HFFc6 (cell line): ENCODE measurements around the gene PRDX6. TPM values are rescaled to one million over a fixed set of nuclear protein-coding genes. Genes with fewer than 3 reads are reported as not detected.
A peak's percentile ranks its signal among the peaks of the same experiment; 100 is the strongest.
"Not testable (repeated sequence)": the region's sequence is repeated elsewhere in the genome, so short reads cannot be mapped to it uniquely, and the experiment has no call there.

Experiments
- DNase-seq: peaks from one replicate; pipeline ENCODE4 v3.0.0-alpha.2; 2018
- H3K27ac Mint-ChIP-seq: 2 replicates; pipeline ENCODE4 v1.8.0; 2020; ENCODE audit warnings: mild to moderate bottlenecking, mixed read lengths
- H3K27me3 Mint-ChIP-seq: 2 replicates; pipeline ENCODE4 v1.8.0; 2021; ENCODE audit warnings: mild to moderate bottlenecking, moderate library complexity, mixed read lengths; ENCODE audit not compliant: insufficient read depth
- H3K36me3 Mint-ChIP-seq: 2 replicates; pipeline ENCODE4 v1.8.0; 2021; ENCODE audit warnings: low read depth, mixed read lengths
- H3K4me1 Mint-ChIP-seq: 2 replicates; pipeline ENCODE4 v1.8.0; 2020; ENCODE audit warnings: low read depth, mixed read lengths
- H3K4me3 Mint-ChIP-seq: 2 replicates; pipeline ENCODE4 v1.8.0; 2020; ENCODE audit warnings: mild to moderate bottlenecking, moderate library complexity, mixed read lengths
- H3K9me3 Mint-ChIP-seq: 2 replicates; pipeline ENCODE4 v1.8.0; 2020; ENCODE audit warnings: mild to moderate bottlenecking, mixed read lengths
- total RNA-seq, 6 experiments: library from RNA; stranded (reverse); fragmentation: NEBNext Ultra II Directional; extraction: Animal tissue kit (Norgen Biotek cat#: 25700); gene quantifications; 2 replicates in 1 of 6; 3 replicates in 5 of 6; pipeline ENCODE4 v1.2.3, GENCODE V29; 2021
- TF ChIP-seq, protein P1 (sequence below): fragments of 200-600 bp; sonication (generic); IDR thresholded peaks from 2 replicates; pipeline ENCODE4 v1.5.0; 2021; ENCODE audit warnings: antibody characterized with exemption, mild to moderate bottlenecking

Gene PRDX6
- total RNA-seq, 6 experiments from 2014 or later = 527 to 1,396 (median 553) TPM

DNA sequence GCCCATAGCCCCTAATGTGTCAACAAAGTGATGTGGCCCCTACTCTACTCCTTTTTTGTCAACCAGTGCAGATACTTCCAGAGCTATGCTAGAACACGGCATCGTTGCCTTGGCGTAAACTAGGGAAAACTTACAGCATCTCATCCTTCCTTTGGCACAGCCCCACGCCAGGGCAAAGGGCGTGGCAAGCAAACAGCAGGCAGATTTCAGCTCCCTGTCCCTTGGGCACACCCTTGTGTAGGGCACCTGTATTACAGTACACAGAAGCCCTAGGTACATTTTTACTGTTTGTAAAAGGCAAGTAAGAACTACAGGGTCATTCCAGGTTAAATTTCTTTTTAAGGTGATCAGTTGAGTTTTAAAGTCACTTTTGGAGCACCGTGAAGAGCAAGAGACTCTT lies 29.3 kb downstream of the PRDX6 start:
- peaks cover 3% of the 10 kb centered on the region; the same call in 1 of the 2 replicates for H3K27me3 Mint-ChIP-seq
- no peaks in the 10 kb centered on the region for H3K36me3 Mint-ChIP-seq
- peak overlapping the region; percentile 84 for H3K27ac Mint-ChIP-seq
- peaks cover 35% of the 10 kb centered on the region for H3K4me1 Mint-ChIP-seq
- no peak for DNase-seq
- TF ChIP-seq, protein P1, sequence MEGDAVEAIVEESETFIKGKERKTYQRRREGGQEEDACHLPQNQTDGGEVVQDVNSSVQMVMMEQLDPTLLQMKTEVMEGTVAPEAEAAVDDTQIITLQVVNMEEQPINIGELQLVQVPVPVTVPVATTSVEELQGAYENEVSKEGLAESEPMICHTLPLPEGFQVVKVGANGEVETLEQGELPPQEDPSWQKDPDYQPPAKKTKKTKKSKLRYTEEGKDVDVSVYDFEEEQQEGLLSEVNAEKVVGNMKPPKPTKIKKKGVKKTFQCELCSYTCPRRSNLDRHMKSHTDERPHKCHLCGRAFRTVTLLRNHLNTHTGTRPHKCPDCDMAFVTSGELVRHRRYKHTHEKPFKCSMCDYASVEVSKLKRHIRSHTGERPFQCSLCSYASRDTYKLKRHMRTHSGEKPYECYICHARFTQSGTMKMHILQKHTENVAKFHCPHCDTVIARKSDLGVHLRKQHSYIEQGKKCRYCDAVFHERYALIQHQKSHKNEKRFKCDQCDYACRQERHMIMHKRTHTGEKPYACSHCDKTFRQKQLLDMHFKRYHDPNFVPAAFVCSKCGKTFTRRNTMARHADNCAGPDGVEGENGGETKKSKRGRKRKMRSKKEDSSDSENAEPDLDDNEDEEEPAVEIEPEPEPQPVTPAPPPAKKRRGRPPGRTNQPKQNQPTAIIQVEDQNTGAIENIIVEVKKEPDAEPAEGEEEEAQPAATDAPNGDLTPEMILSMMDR = peak; percentile 48
- no peaks in the 10 kb centered on the region for H3K9me3 Mint-ChIP-seq
- H3K4me3 Mint-ChIP-seq = no peak overlapping the region

DNA sequence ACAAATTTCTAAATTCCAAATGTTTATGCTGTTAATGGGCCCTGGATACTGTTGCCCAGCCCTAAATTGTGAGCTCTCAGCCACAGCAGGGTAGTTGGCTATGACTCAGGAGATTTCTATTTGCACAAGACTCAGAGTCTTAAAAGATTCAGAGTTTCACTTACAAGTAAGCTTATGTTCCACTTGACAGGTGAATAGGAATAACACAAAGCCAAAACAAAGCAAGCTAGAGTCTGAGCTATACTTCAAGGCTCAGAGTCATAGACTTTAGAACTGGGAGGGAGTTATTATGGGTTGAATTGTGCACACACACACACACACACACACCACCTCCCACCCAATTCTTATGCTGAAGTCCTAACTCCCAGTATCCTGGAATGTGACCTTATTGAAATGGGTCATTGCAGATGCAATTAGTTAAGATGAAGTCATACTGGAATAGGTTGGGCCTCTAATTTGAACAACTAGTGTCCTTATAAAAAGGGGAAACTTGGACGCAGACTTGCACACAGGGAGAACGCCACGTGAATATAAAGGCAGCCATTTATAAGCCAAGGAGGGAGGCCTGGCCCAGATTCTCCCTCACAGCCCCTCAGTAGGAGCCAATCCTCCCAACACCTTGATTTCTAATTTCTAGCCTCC lies 30.2 kb downstream of the PRDX6 start:
- Mint-ChIP-seq H3K36me3 (no peaks in the 10 kb centered on the region), H3K27ac (peak overlapping the region; percentile 84), H3K9me3 (no peaks in the 10 kb centered on the region), H3K4me3 (peak overlapping the region; percentile 65), H3K27me3 (peaks cover 3% of the 10 kb centered on the region; the same call in 1 of the 2 replicates), H3K4me1 (peaks cover 35% of the 10 kb centered on the region)
- peak; percentile 85 for DNase-seq
- TF ChIP-seq, protein P1 = no peak

DNA sequence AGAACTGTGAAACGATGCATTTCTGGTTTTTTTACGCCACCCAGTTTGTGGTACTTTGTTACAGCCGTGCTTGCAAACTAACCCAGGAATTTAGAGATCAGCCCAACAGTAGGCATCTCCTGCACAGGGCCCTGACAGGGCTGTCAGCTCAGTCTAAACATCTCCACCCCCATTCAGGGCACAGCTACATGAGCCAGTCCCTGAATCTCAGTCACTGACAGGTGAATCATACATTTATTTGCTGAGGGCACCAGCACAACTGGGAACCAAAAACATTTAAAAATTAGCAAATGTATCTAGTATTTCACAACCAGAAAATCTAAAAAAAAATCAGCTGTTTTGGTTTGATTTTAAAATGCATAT lies 30.7 kb downstream of the PRDX6 start:
- Mint-ChIP-seq H3K36me3 (no peaks in the 10 kb centered on the region), H3K27ac (peak overlapping the region; percentile 84), H3K9me3 (no peaks in the 10 kb centered on the region), H3K4me1 (peaks cover 35% of the 10 kb centered on the region), H3K4me3 (peak overlapping the region; percentile 65), H3K27me3 (peaks cover 3% of the 10 kb centered on the region; the same call in 1 of the 2 replicates)
- TF ChIP-seq, protein P1 = no peak
- DNase-seq = no peak

DNA sequence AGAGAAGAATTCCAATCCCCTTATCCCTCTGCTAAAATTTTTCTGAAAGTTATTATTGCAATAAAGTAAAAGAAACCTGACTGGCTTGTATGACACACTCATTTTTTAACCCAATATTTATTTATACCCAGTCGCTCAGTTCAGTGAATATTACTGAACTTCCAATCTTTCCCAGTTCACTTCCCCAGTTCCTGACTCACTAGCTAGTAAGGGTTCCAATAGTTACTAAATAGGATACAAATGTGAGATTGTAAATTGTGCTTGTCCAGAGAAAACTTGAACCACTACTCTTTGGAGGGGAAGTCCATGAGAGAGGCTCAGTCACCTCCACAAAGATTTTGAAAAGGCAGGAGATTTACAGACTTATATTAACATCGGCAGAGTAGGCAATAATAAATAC lies 31.4 kb downstream of the PRDX6 start:
- peaks cover 6% of the 10 kb centered on the region for H3K27me3 Mint-ChIP-seq
- H3K9me3 Mint-ChIP-seq = peaks cover 3% of the 10 kb centered on the region
- peaks cover 3% of the 10 kb centered on the region for H3K36me3 Mint-ChIP-seq
- TF ChIP-seq, protein P1 = no peak
- H3K27ac Mint-ChIP-seq = peak overlapping the region; percentile 52
- no peak overlapping the region for H3K4me3 Mint-ChIP-seq
- peaks cover 30% of the 10 kb centered on the region for H3K4me1 Mint-ChIP-seq
- DNase-seq = no peak

DNA sequence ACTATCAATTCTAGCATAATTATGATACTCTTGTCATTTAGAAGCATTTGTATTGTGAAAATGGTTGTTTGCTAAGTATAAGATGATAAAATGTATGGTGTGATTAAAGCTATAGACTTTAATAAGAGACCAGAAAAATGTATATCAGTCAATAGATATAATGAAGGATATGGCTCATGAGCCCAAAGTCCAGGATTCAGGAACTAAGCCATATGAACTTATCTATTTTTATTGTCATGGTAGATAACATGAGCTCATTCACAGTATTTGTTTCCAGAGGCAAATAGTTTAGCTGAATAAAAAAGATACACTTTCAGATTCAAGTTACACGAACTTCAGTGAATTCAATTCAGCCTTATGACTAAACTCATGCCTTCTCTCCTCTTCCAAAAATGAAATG lies 32.7 kb downstream of the PRDX6 start:
- peaks cover 7% of the 10 kb centered on the region for H3K27me3 Mint-ChIP-seq
- H3K4me3 Mint-ChIP-seq = no peak overlapping the region
- H3K9me3 Mint-ChIP-seq = peaks cover 9% of the 10 kb centered on the region
- peaks cover 7% of the 10 kb centered on the region for H3K36me3 Mint-ChIP-seq
- H3K4me1 Mint-ChIP-seq = peaks cover 29% of the 10 kb centered on the region
- TF ChIP-seq, protein P1 = no peak
- no peak overlapping the region for H3K27ac Mint-ChIP-seq
- no peak for DNase-seq

DNA sequence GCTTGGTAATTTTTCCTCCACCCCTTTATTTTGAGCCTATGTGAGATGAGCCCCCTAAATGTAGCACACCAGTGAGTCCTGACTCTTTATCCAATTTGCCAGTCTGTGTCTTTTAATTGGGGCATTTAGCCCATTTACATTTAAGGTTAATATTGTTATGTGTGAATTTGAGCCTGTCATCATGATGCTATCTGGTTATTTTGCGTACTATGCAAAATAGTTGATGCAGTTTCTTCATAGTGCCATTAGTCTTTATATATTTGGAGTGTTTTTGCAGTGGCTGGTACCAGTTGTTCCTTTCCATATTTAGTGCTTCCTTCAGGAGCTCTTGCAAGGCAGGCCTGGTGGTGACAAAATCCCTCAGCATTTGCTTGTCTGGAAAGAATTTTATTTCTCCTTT lies 37.4 kb downstream of the PRDX6 start:
- not testable (repeated sequence) for H3K4me1 Mint-ChIP-seq, H3K27ac Mint-ChIP-seq, H3K4me3 Mint-ChIP-seq, H3K9me3 Mint-ChIP-seq, DNase-seq, H3K36me3 Mint-ChIP-seq
- H3K27me3 Mint-ChIP-seq = peaks cover 25% of the 10 kb centered on the region
